ENCODE data around the gene IL12A.

Gene IL12A

GRCh38 chr3:160038862-160039562 lies 50.4 kb downstream of the IL12A start:
- DNase-seq: peak; percentile 11

- no peak for DNase-seq
Observed at GRCh38 chr3:160040181-160040580, 51.5 kb downstream of the IL12A start.

GRCh38 chr3:160041465-160041864 lies 52.8 kb downstream of the IL12A start:
- DNase-seq: no peak

DNA sequence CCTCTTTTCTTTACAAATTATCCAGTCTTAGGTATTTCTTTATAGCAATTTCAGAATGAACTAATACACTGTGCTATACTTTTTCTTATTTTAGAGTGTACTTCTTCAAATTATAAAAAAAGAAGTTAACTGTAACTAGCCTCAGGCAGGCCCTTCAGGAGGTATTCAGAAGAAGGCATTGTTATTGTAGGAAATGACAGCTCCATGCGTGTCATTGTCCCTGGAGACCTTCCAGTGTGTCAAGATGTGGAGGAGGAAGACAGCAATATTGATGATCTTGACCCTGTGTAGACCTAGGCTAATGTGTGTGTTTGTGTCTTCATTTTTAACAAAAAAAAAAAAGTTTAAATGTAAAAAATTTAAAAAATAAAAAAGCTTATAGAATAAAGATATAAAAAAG lies 55.5 kb downstream of the IL12A start:
- DNase-seq: no peak
